Transverse colon (tissue), 3 donors: ENCODE data around the gene HS3ST4.
"Not testable (repeated sequence)": the region's sequence is repeated elsewhere in the genome, so short reads cannot be mapped to it uniquely, and the experiment has no call there.

Experiments
- CTCF ChIP-seq, 5 experiments: fragments of 200-600 bp in 3 of 5; fragments of 450-650 bp in 2 of 5; sonication (generic) in 3 of 5; IDR thresholded peaks; 1 replicate in 2 of 5; 2 replicates in 3 of 5; pipeline ENCODE4 v1.5.1; 2016 to 2017; ENCODE audit warnings: antibody characterized with exemption in 5 of 5, inconsistent platforms in 3 of 5, mild to moderate bottlenecking in 2 of 5, moderate library complexity in 1 of 5
- EP300 ChIP-seq: sonication (generic); formaldehyde crosslinking; IDR thresholded peaks from one replicate; pipeline ENCODE4 v1.6.1; 2017; ENCODE audit warnings: antibody characterized with exemption, low read depth
- POLR2A ChIP-seq: fragments of 450-650 bp; IDR thresholded peaks from one replicate; pipeline ENCODE4 v1.6.1; 2016; ENCODE audit warnings: antibody characterized with exemption, mild to moderate bottlenecking, moderate library complexity

- TF ChIP-seq EP300; CTCF (IDR thresholded peaks at IDR 0.05); POLR2A: not testable (repeated sequence)
Observed at GRCh38 chr16:26098206-26098605, 406.4 kb downstream of the HS3ST4 start.
